Activated T-helper 1 cell treated with anti-CD3 and anti-CD28 coated beads, Interleukin-12 subunit alpha, Interleukin-12 subunit beta, Interleukin-2, Interleukin-4 antibody, amounts not matched to agents 30 ng/mL and 10 ng/mL and 1 ng/mL, durations not matched to agents 14 hours and 24 hours and 36 hours (primary cell): ENCODE results near the gene AAK1. TPM values are rescaled to one million over a fixed set of nuclear protein-coding genes. Genes with fewer than 3 reads are reported as not detected.

ENCODE experiments used
- DNase-seq: peaks from one replicate; pipeline ENCODE4 v3.0.0; 2021; ENCODE audit warnings: low spot score
- H3K27ac Mint-ChIP-seq: one replicate; pipeline ENCODE4 v1.8.0; 2021; ENCODE audit warnings: mild to moderate bottlenecking, mixed read lengths
- H3K27me3 Mint-ChIP-seq: one replicate; pipeline ENCODE4 v1.8.0; 2022; ENCODE audit warnings: mild to moderate bottlenecking, moderate library complexity, mixed read lengths; ENCODE audit not compliant: insufficient read depth
- H3K36me3 Mint-ChIP-seq: one replicate; pipeline ENCODE4 v1.8.0; 2021; ENCODE audit warnings: low read depth, mixed read lengths
- H3K4me1 Mint-ChIP-seq: one replicate; pipeline ENCODE4 v1.8.0; 2021; ENCODE audit warnings: low read depth, mixed read lengths
- H3K4me3 Mint-ChIP-seq: one replicate; pipeline ENCODE4 v1.8.0; 2021; ENCODE audit warnings: mild to moderate bottlenecking, moderate library complexity, mixed read lengths
- H3K9me3 Mint-ChIP-seq: one replicate; pipeline ENCODE4 v1.8.0; 2021; ENCODE audit warnings: mixed read lengths
- intact Hi-C: fragments of 100-400 bp; cut with micrococcal nuclease; formaldehyde crosslinking; loops from one replicate; pipeline ENCODE4 v1.15.1; 2024
- total RNA-seq: library from RNA; stranded (reverse); gene quantifications from 2 replicates; pipeline ENCODE4 v1.2.3, GENCODE V29; 2022

Gene AAK1
- total RNA-seq, 1 donor from 2014 or later: 94.0 TPM

- Mint-ChIP-seq H3K9me3 (no peaks in the 10 kb centered on the region), H3K27ac (no peak overlapping the region), H3K36me3 (peaks cover 38% of the 10 kb centered on the region), H3K27me3 (no peaks in the 10 kb centered on the region), H3K4me1 (no peaks in the 10 kb centered on the region), H3K4me3 (no peak overlapping the region)
- intact Hi-C loops: no loop called here
- DNase-seq: no peak
Observed at GRCh38 chr2:69524799-69525198, 118.7 kb downstream of the AAK1 start.

- peaks cover 8% of the 10 kb centered on the region for H3K4me1 Mint-ChIP-seq
- peaks cover 47% of the 10 kb centered on the region for H3K36me3 Mint-ChIP-seq
- no peak overlapping the region for H3K4me3 Mint-ChIP-seq
- no peak for DNase-seq
- H3K9me3 Mint-ChIP-seq: no peaks in the 10 kb centered on the region
- peak overlapping the region; percentile 3 for H3K27ac Mint-ChIP-seq
- no peaks in the 10 kb centered on the region for H3K27me3 Mint-ChIP-seq
- intact Hi-C loops: no loop called here
Observed at GRCh38 chr2:69521747-69522146, 121.8 kb downstream of the AAK1 start.

- H3K27me3 Mint-ChIP-seq: no peaks in the 10 kb centered on the region
- H3K36me3 Mint-ChIP-seq: peaks cover 48% of the 10 kb centered on the region
- intact Hi-C loops: no loop called here
- no peak overlapping the region for H3K4me3 Mint-ChIP-seq
- no peak overlapping the region for H3K27ac Mint-ChIP-seq
- DNase-seq: no peak
- no peaks in the 10 kb centered on the region for H3K9me3 Mint-ChIP-seq
- H3K4me1 Mint-ChIP-seq: peaks cover 8% of the 10 kb centered on the region
Observed at GRCh38 chr2:69518841-69519240, 124.7 kb downstream of the AAK1 start.

- intact Hi-C loops: no loop called here
- H3K4me3 Mint-ChIP-seq: no peak overlapping the region
- H3K4me1 Mint-ChIP-seq: peaks cover 8% of the 10 kb centered on the region
- H3K9me3 Mint-ChIP-seq: no peaks in the 10 kb centered on the region
- H3K36me3 Mint-ChIP-seq: peaks cover 55% of the 10 kb centered on the region
- DNase-seq: no peak
- H3K27me3 Mint-ChIP-seq: no peaks in the 10 kb centered on the region
- H3K27ac Mint-ChIP-seq: no peak overlapping the region
Observed at GRCh38 chr2:69517410-69517809, 126.1 kb downstream of the AAK1 start.

- intact Hi-C loops: no loop called here
- H3K27me3 Mint-ChIP-seq: no peaks in the 10 kb centered on the region
- H3K36me3 Mint-ChIP-seq: peaks cover 66% of the 10 kb centered on the region
- no peak overlapping the region for H3K27ac Mint-ChIP-seq
- H3K4me3 Mint-ChIP-seq: no peak overlapping the region
- H3K9me3 Mint-ChIP-seq: peaks cover 4% of the 10 kb centered on the region
- H3K4me1 Mint-ChIP-seq: peaks cover 8% of the 10 kb centered on the region
- no peak for DNase-seq
Observed at GRCh38 chr2:69514819-69515218, 128.7 kb downstream of the AAK1 start.

GRCh38 chr2:69514406-69514805 lies 129.1 kb downstream of the AAK1 start:
- Mint-ChIP-seq H3K9me3 (peaks cover 4% of the 10 kb centered on the region), H3K36me3 (peaks cover 68% of the 10 kb centered on the region), H3K27ac (no peak overlapping the region), H3K27me3 (no peaks in the 10 kb centered on the region), H3K4me3 (no peak overlapping the region), H3K4me1 (peaks cover 8% of the 10 kb centered on the region)
- intact Hi-C loops: no loop called here
- no peak for DNase-seq

GRCh38 chr2:69512446-69512845 lies 131.1 kb downstream of the AAK1 start:
- DNase-seq: no peak
- Mint-ChIP-seq H3K4me3 (no peak overlapping the region), H3K27me3 (no peaks in the 10 kb centered on the region), H3K27ac (no peak overlapping the region), H3K9me3 (peaks cover 4% of the 10 kb centered on the region), H3K36me3 (peaks cover 76% of the 10 kb centered on the region), H3K4me1 (peaks cover 21% of the 10 kb centered on the region)
- intact Hi-C loops: no loop called here

GRCh38 chr2:69510204-69510603 lies 133.3 kb downstream of the AAK1 start:
- no peaks in the 10 kb centered on the region for H3K27me3 Mint-ChIP-seq
- peak overlapping the region; percentile 59 for H3K27ac Mint-ChIP-seq
- H3K36me3 Mint-ChIP-seq: peaks cover 85% of the 10 kb centered on the region
- intact Hi-C loops: no loop called here
- H3K9me3 Mint-ChIP-seq: peaks cover 4% of the 10 kb centered on the region
- H3K4me1 Mint-ChIP-seq: peaks cover 37% of the 10 kb centered on the region
- no peak overlapping the region for H3K4me3 Mint-ChIP-seq
- no peak for DNase-seq

GRCh38 chr2:69509750-69510140 lies 133.8 kb downstream of the AAK1 start:
- Mint-ChIP-seq H3K4me3 (no peak overlapping the region), H3K9me3 (peaks cover 4% of the 10 kb centered on the region), H3K36me3 (peaks cover 85% of the 10 kb centered on the region), H3K27me3 (no peaks in the 10 kb centered on the region), H3K27ac (no peak overlapping the region), H3K4me1 (peaks cover 37% of the 10 kb centered on the region)
- intact Hi-C loops: loop anchor here (5.0 kb wide), 4 partner anchors 48 to 263 kb away; partner anchors contain the start of gene GFPT1
- DNase-seq: no peak

- intact Hi-C loops: loop anchor here (5.0 kb wide), 4 partner anchors 48 to 263 kb away; partner anchors contain the start of gene GFPT1
- Mint-ChIP-seq H3K27me3 (no peaks in the 10 kb centered on the region), H3K36me3 (peaks cover 80% of the 10 kb centered on the region), H3K9me3 (peaks cover 4% of the 10 kb centered on the region), H3K4me1 (peaks cover 37% of the 10 kb centered on the region), H3K27ac (peak overlapping the region; percentile 83), H3K4me3 (no peak overlapping the region)
- no peak for DNase-seq
Observed at GRCh38 chr2:69509011-69509749, 134.4 kb downstream of the AAK1 start.

- Mint-ChIP-seq H3K4me1 (peaks cover 42% of the 10 kb centered on the region), H3K27me3 (no peaks in the 10 kb centered on the region), H3K36me3 (peaks cover 54% of the 10 kb centered on the region), H3K27ac (peak overlapping the region; percentile 78), H3K9me3 (peaks cover 4% of the 10 kb centered on the region), H3K4me3 (peak overlapping the region; percentile 8)
- no peak for DNase-seq
- intact Hi-C loops: loop anchor here (2.0 to 5.0 kb wide), 5 partner anchors 39 to 267 kb away; partner anchors contain the start of gene GFPT1
Observed at GRCh38 chr2:69505710-69506109, 137.8 kb downstream of the AAK1 start.

- Mint-ChIP-seq H3K4me1 (peaks cover 37% of the 10 kb centered on the region), H3K27ac (no peak overlapping the region), H3K27me3 (no peaks in the 10 kb centered on the region), H3K4me3 (no peak overlapping the region), H3K36me3 (peaks cover 28% of the 10 kb centered on the region), H3K9me3 (no peaks in the 10 kb centered on the region)
- intact Hi-C loops: no loop called here
- DNase-seq: no peak
Observed at GRCh38 chr2:69501301-69501700, 142.2 kb downstream of the AAK1 start.

- H3K36me3 Mint-ChIP-seq: peaks cover 20% of the 10 kb centered on the region
- DNase-seq: no peak
- H3K4me3 Mint-ChIP-seq: peak overlapping the region; percentile 28
- H3K27me3 Mint-ChIP-seq: no peaks in the 10 kb centered on the region
- H3K4me1 Mint-ChIP-seq: peaks cover 30% of the 10 kb centered on the region
- intact Hi-C loops: no loop called here
- H3K27ac Mint-ChIP-seq: peak overlapping the region; percentile 69
- no peaks in the 10 kb centered on the region for H3K9me3 Mint-ChIP-seq
Observed at GRCh38 chr2:69499966-69500365, 143.6 kb downstream of the AAK1 start.
